ENCODE measurements around the gene MAIP1.
"Not testable (repeated sequence)": the region's sequence is repeated elsewhere in the genome, so short reads cannot be mapped to it uniquely, and the experiment has no call there.

The MAIP1 gene, protein sequence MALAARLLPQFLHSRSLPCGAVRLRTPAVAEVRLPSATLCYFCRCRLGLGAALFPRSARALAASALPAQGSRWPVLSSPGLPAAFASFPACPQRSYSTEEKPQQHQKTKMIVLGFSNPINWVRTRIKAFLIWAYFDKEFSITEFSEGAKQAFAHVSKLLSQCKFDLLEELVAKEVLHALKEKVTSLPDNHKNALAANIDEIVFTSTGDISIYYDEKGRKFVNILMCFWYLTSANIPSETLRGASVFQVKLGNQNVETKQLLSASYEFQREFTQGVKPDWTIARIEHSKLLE

DNA sequence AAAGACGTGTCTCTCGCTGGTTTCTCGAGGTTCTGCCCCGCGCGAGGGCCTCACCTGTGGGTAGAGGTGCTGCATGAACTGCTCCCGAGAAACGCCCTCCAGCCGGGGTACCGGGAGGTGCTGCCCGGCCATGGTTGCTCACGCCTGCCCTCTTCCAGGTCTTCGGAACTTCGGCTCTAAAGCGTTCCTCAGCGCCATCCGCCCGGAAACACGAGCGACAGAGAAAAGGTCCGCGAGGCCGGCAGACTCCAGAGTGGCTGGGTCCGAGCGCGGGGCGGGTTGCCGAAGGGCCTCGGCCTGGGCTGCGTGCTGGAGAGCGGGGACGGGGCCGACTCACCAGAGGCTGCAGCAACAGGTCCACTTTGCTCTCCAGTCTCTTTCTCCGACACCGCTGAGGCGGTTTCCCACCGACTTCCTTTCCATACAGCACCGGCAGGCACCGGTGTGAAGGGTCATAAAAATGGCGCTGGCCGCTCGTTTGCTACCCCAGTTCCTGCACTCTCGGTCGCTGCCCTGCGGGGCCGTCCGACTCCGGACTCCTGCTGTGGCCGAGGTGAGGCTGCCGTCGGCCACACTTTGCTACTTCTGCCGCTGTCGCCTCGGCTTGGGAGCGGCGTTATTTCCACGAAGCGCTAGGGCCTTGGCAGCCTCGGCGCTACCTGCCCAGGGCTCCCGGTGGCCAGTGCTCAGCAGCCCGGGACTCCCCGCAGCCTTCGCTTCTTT is at the start of gene MAIP1, which contains the start of gene TYW5:
TSS of gene MAIP1 (plus strand) at position 244 of the 723 bp plus-strand sequence. CDS start at position 461, 217 bp downstream.
TSS of gene TYW5 (minus strand) at position 153 of the 723 bp plus-strand sequence. CDS start at position 132, 21 bp downstream.
- Histone ChIP-seq H3K36me3 (ENCODE audit: control insufficient read depth, insufficient read depth, low read length) (peaks cover 2% of the 10 kb centered on the region), H3K9me3 (ENCODE audit: control insufficient read depth, insufficient read depth, low read length) (no peaks in the 10 kb centered on the region), H3K27me3 (ENCODE audit: control insufficient read depth, insufficient read depth, low read length) (no peaks in the 10 kb centered on the region), H3K4me3 (ENCODE audit: low read length) (peak within 1 kb of the TSS; percentile 74), H3K27ac (ENCODE audit: low read length) (no peak within 1 kb of the TSS), H3K4me1 (ENCODE audit: control insufficient read depth, insufficient read depth, low read length) (no peaks in the 10 kb centered on the region; the same call in none of the 2 replicates)
- DNase-seq (ENCODE audit: low read depth, low spot score): no peak
- WGBS (ENCODE audit: insufficient coverage, insufficient read length): no CpG with 5 or more reads among the region's 64 CpGs

DNA sequence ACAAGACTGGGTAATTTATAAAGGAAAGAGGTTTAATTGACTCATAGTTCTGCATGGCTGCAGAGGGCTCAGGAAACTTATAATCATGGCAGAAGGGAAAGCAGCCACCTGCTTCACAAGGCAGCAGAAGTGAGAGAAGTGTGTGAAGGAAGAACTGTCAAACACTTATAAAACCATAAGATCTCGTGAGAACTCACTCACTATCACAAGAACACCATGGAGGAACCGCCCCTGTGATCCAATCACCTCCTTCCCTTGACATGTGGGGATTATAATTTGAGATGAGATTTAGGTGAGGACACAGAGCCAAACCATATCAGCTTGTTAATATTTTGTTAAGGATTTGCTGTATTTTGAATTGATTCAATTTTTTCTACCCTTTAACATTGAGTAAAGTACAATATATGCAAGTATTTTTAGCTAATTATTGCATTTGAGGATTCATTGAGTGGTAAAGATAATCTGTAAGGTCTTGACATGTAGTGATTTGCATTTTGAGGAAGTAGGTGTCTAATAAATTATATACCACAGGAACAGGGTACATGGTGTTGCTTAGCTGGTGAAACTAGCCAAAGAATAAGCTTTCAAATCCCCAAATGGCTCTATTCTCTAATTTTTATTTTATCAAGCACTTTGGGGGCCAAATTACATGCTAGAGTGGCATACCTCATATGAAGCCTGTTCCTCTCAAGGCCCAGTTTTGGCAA is 48.2 kb upstream of the MAIP1 start:
- WGBS (ENCODE audit: insufficient coverage, insufficient read length): no CpG with 5 or more reads among the region's 2 CpGs
- H3K36me3 ChIP-seq (ENCODE audit: control insufficient read depth, insufficient read depth, low read length): no peaks in the 10 kb centered on the region
- no peak overlapping the region for H3K27ac ChIP-seq (ENCODE audit: low read length)

DNA sequence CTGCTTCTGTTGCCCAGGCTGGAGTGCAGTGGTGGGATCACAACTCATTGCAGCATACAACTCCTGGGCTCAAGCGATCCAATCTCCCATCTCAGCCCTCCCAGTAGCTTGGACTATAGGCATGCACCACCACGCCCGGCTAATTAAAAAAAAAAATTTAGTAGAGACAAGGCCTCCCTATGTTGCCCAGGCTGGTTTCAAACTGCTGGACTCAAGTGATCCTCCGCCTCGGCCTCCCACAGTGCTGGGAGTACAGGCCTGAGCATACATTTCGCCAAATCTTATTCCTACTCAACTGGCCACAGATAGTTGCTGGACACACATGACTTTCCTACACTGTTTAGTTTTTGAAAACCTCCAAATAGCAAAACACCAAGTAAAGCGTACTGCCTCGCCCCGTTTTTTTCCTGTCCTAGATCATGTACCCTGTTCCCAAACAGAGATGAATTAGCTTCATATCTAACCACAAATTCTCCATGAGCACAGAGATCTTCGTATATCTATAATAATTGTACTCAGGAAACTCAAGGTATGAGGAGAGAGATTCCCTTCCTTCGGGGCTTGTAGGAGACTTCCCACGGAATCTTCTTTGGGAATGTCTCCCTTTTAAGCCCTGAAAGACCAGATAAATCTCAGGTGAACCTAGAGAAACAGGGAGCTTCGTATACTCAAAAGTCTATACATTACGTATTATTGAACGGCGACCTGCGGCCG is 44.9 kb upstream of the MAIP1 start:
- no peaks in the 10 kb centered on the region for H3K27me3 ChIP-seq (ENCODE audit: control insufficient read depth, insufficient read depth, low read length)
- H3K4me3 ChIP-seq (ENCODE audit: low read length): peak overlapping the region; percentile 36; the same call in 1 of the 2 replicates
- no peaks in the 10 kb centered on the region; the same call in 1 of the 2 replicates for H3K36me3 ChIP-seq (ENCODE audit: control insufficient read depth, insufficient read depth, low read length)
- no peak overlapping the region for H3K27ac ChIP-seq (ENCODE audit: low read length)
- no peak for DNase-seq (ENCODE audit: low read depth, low spot score)
- no peaks in the 10 kb centered on the region for H3K4me1 ChIP-seq (ENCODE audit: control insufficient read depth, insufficient read depth, low read length)
- no peaks in the 10 kb centered on the region for H3K9me3 ChIP-seq (ENCODE audit: control insufficient read depth, insufficient read depth, low read length)
- WGBS (ENCODE audit: insufficient coverage, insufficient read length): no CpG with 5 or more reads among the region's 18 CpGs

More for the DNA sequence above, 48.2 kb upstream of the MAIP1 start:
- no peak overlapping the region for H3K4me3 ChIP-seq (ENCODE audit: low read length)
- H3K9me3 ChIP-seq (ENCODE audit: control insufficient read depth, insufficient read depth, low read length): no peaks in the 10 kb centered on the region
- no peak for DNase-seq (ENCODE audit: low read depth, low spot score)
- H3K27me3 ChIP-seq (ENCODE audit: control insufficient read depth, insufficient read depth, low read length): no peaks in the 10 kb centered on the region
- H3K4me1 ChIP-seq (ENCODE audit: control insufficient read depth, insufficient read depth, low read length): no peaks in the 10 kb centered on the region

DNA sequence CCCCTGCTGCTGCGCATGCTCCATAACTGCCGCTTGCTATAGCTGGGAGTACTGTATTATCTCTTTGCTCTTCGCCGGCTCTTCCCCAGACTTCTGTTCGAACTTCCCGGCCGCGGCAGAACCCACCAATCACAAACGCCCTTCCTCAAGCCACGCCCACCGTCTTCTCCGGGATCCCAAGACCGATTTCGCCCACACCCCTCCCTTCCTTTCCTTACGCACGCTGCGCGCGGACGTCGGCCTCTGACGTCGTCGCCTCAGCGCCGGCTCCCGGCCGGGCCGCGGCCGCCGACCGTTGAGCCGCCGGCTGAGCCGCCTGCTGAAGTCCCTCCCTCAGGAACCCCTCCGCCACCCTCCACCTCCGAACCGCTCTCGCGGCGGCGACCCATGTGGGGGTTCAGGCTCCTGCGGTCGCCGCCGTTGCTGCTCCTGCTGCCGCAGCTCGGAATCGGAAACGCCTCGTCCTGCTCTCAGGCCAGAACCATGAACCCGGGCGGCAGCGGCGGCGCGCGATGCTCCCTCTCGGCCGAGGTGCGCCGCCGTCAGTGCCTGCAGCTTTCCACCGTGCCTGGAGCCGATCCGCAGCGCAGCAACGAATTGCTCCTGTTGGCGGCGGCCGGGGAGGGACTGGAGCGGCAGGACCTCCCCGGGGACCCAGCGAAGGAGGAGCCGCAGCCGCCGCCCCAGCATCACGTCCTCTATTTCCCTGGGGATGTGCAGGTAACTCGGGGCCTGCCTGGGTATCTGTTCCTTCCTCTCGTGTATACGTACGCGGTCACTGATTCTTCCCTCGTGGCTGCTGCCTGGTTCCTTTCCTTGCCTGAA is 44.1 kb upstream of the MAIP1 start, which contains the start of gene C2orf69:
TSS of gene C2orf69 (plus strand) at position 242 of the 825 bp plus-strand sequence. CDS start at position 388, 146 bp downstream.
- Histone ChIP-seq H3K9me3 (ENCODE audit: control insufficient read depth, insufficient read depth, low read length) (no peaks in the 10 kb centered on the region), H3K27me3 (ENCODE audit: control insufficient read depth, insufficient read depth, low read length) (no peaks in the 10 kb centered on the region), H3K36me3 (ENCODE audit: control insufficient read depth, insufficient read depth, low read length) (peaks cover 3% of the 10 kb centered on the region; the same call in 1 of the 2 replicates), H3K27ac (ENCODE audit: low read length) (no peak within 1 kb of the TSS), H3K4me3 (ENCODE audit: low read length) (peak within 1 kb of the TSS; percentile 88), H3K4me1 (ENCODE audit: control insufficient read depth, insufficient read depth, low read length) (no peaks in the 10 kb centered on the region)
- WGBS (ENCODE audit: insufficient coverage, insufficient read length): no CpG with 5 or more reads among the region's 85 CpGs
- peak; percentile 99 for DNase-seq (ENCODE audit: low read depth, low spot score)

DNA sequence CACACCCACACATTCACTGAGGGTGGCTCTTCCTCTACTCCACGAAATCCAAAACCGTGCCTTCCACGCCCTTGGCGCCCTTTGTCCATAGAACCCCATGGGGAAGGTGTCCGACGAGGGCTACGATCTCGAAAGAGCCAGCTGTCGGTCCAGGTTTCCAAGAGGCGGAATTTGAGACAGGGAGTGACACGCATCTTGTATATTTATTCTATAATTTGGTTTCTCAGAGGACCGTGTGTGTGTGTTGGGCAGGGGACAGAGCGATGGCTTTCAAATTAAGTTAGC is 43.6 kb upstream of the MAIP1 start:
- Histone ChIP-seq H3K27me3 (ENCODE audit: control insufficient read depth, insufficient read depth, low read length) (no peaks in the 10 kb centered on the region), H3K36me3 (ENCODE audit: control insufficient read depth, insufficient read depth, low read length) (peaks cover 5% of the 10 kb centered on the region; the same call in 1 of the 2 replicates), H3K4me3 (ENCODE audit: low read length) (peak overlapping the region; percentile 88; the same call in 1 of the 2 replicates), H3K4me1 (ENCODE audit: control insufficient read depth, insufficient read depth, low read length) (no peaks in the 10 kb centered on the region), H3K9me3 (ENCODE audit: control insufficient read depth, insufficient read depth, low read length) (no peaks in the 10 kb centered on the region), H3K27ac (ENCODE audit: low read length) (no peak overlapping the region)
- no peak for DNase-seq (ENCODE audit: low read depth, low spot score)
- no CpG with 5 or more reads among the region's 13 CpGs for WGBS (ENCODE audit: insufficient coverage, insufficient read length)

DNA sequence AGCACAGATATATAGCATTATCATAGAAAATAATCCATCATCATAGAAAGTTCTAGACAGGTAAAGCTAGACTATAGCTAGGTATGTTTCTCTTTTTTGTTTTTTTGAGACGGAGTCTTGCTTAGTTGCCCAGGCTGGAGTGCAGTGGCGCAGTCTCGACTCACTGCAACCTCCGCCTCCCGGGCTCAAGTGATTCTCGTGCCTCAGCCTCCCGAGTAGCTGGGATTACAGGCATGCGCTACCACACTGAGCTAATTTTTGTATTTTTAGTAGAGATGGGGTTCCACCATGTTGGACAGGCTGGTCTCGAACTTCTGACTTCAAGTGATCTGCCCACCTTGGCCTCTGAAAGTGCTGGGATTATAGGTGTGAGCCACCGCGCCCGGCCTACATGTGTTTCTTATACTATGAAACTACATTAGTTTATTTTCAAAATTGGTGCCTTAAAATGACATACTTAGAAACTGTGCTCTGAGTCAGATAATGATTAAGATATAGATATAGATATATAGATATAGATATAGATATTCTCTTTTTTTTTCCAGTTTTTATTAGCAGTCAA is 42.7 kb upstream of the MAIP1 start:
- not testable (repeated sequence) for H3K27me3 ChIP-seq (ENCODE audit: control insufficient read depth, insufficient read depth, low read length); H3K9me3 ChIP-seq (ENCODE audit: control insufficient read depth, insufficient read depth, low read length); DNase-seq (ENCODE audit: low read depth, low spot score); H3K27ac ChIP-seq (ENCODE audit: low read length); H3K4me1 ChIP-seq (ENCODE audit: control insufficient read depth, insufficient read depth, low read length)
- Histone ChIP-seq H3K4me3 (ENCODE audit: low read length) (peak overlapping the region; percentile 88; the same call in 1 of the 2 replicates), H3K36me3 (ENCODE audit: control insufficient read depth, insufficient read depth, low read length) (peaks cover 10% of the 10 kb centered on the region; the same call in 1 of the 2 replicates)
- no CpG with 5 or more reads among the region's 12 CpGs for WGBS (ENCODE audit: insufficient coverage, insufficient read length)

DNA sequence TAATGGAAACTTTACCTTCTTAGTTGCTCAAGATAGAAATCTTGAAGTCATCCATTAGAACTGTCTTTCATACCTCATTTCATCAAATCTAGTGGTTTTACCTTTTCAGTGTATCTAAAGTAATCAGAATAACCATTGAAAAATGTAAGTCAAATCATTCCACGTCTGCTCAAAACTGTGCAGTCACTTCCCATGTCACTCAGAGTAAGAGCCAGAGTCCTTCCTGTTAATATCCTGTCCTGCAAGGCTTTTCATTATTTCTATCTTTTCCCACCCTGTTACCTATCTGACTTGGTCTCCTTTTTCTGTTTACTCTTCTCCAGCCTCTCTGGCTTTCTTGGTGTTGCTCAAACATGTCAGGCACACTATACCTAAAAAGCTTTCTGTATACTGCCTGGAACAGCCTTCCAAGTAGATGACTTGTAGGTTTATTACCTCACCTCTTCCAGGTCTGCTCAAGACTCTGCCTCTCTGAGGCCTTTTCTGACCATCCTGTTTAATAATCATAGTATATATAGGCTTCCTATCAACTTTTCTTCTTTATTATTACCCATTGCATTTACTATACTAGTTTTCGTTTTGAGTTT is 40.9 kb upstream of the MAIP1 start:
- no CpG with 5 or more reads among the region's 2 CpGs for WGBS (ENCODE audit: insufficient coverage, insufficient read length)
- Histone ChIP-seq H3K4me3 (ENCODE audit: low read length) (no peak overlapping the region), H3K36me3 (ENCODE audit: control insufficient read depth, insufficient read depth, low read length) (peaks cover 10% of the 10 kb centered on the region; the same call in 1 of the 2 replicates), H3K9me3 (ENCODE audit: control insufficient read depth, insufficient read depth, low read length) (no peaks in the 10 kb centered on the region; the same call in 1 of the 2 replicates), H3K4me1 (ENCODE audit: control insufficient read depth, insufficient read depth, low read length) (no peaks in the 10 kb centered on the region), H3K27ac (ENCODE audit: low read length) (no peak overlapping the region), H3K27me3 (ENCODE audit: control insufficient read depth, insufficient read depth, low read length) (no peaks in the 10 kb centered on the region)
- no peak for DNase-seq (ENCODE audit: low read depth, low spot score)

DNA sequence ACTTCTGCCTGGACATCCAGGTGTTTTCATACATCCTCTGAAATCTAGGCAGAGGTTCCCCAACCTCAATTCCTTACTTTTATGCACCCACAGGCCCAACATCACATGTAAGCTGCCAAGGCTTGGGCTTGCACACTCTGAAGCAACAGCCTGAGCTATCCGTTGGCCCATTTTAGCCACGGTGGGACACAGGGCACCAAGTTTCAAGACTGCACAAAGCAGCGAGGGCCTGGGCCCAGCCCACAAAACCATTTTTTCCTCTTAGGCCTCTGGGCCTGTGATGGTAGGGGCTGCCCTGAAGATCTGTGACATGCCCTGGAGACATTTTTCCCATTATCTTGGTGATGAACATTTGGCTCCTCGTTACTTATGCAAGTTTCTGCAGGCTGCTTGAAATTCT is 38.4 kb upstream of the MAIP1 start:
- H3K36me3 ChIP-seq (ENCODE audit: control insufficient read depth, insufficient read depth, low read length): peaks cover 10% of the 10 kb centered on the region; the same call in 1 of the 2 replicates

DNA sequence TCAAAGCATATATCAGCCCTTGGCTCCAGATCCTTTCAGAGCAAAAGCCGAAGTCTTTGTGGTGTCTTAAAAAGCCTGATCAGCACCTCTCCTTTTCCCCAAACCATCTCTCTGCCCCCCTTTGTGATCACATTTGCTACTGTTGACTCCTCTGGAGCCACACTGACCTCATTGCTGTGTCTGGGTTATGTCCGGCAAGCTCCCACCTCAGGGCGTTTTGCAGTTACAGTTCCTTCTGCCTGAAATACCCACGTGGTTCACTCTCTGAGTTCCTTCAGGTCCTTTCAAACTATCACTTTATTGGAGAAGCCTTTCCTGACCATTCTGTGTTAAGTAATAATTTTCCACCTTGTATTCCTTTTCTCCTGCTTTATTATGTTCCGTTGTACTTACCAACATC is 32.5 kb upstream of the MAIP1 start:
- Histone ChIP-seq H3K27me3 (ENCODE audit: control insufficient read depth, insufficient read depth, low read length) (no peaks in the 10 kb centered on the region), H3K9me3 (ENCODE audit: control insufficient read depth, insufficient read depth, low read length) (no peaks in the 10 kb centered on the region), H3K36me3 (ENCODE audit: control insufficient read depth, insufficient read depth, low read length) (no peaks in the 10 kb centered on the region; the same call in 1 of the 2 replicates), H3K27ac (ENCODE audit: low read length) (no peak overlapping the region), H3K4me1 (ENCODE audit: control insufficient read depth, insufficient read depth, low read length) (no peaks in the 10 kb centered on the region), H3K4me3 (ENCODE audit: low read length) (no peak overlapping the region)
- no peak for DNase-seq (ENCODE audit: low read depth, low spot score)
- no CpG with 5 or more reads among the region's 5 CpGs for WGBS (ENCODE audit: insufficient coverage, insufficient read length)

More for the DNA sequence above, 38.4 kb upstream of the MAIP1 start:
- no peak overlapping the region for H3K4me3 ChIP-seq (ENCODE audit: low read length)
- DNase-seq (ENCODE audit: low read depth, low spot score): no peak
- H3K9me3 ChIP-seq (ENCODE audit: control insufficient read depth, insufficient read depth, low read length): no peaks in the 10 kb centered on the region; the same call in 1 of the 2 replicates
- no CpG with 5 or more reads among the region's 4 CpGs for WGBS (ENCODE audit: insufficient coverage, insufficient read length)
- no peak overlapping the region for H3K27ac ChIP-seq (ENCODE audit: low read length)
- H3K27me3 ChIP-seq (ENCODE audit: control insufficient read depth, insufficient read depth, low read length): no peaks in the 10 kb centered on the region
- no peaks in the 10 kb centered on the region for H3K4me1 ChIP-seq (ENCODE audit: control insufficient read depth, insufficient read depth, low read length)

Measured in iPS DF 6.9 (cell line).